GM18867 (cell line): ENCODE results near the gene SLC16A7.

ENCODE experiments used
- ATAC-seq: cut with Tn5 transposase; IDR thresholded peaks from one replicate; pipeline ENCODE4 v1.9.1; 2021; ENCODE audit warnings: mild to moderate bottlenecking, moderate library complexity; ENCODE audit not compliant: unreplicated experiment

Gene SLC16A7

DNA sequence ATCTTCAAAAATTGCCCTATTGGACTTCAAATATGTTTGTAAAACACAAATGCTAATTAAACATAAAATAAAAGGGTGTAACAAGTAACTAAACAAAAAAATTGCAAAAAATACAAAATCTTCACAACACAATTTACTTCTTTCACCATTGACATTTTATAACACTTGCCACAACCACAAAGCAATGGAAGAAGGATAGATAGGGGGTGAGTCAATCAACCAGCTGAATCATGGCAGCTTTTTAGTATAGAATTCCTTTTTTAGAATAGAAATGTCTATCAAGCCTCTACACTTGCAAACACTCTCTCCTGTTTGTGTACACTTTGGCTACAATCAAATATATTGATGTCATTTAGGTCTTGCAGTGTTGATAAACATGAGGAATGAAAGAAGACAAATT is 232.7 kb downstream of the SLC16A7 start:
- no peak for ATAC-seq

DNA sequence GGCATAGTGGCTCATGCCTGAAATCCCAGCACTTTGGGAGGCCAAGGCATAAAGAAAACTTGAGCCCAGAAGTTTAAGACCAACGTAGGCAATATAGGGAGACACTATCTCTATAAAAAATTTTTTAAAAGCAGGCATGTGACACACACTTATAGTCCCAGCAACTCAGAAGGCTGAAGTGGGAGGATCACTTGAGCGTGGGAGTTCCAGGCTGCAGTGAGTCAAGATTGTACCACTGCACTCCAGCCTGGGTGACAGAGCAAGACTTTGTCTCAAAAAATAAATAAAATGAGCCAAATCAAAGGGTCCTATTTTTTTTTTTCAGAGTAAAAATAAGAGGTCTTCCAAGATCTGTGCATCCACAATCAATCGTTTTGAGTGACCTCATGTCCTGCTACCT is 237.6 kb downstream of the SLC16A7 start:
- no peak for ATAC-seq

- peak; percentile 55 for ATAC-seq
Observed at GRCh38 chr12:59834659-59835474, 239.0 kb downstream of the SLC16A7 start.
